ENCODE measurements around the gene RHBDF1.

RHBDF1 gene

GRCh38 chr16:78444-79150 is 6.2 kb upstream of the RHBDF1 start:
- no peak for DNase-seq (ENCODE audit: low read depth)
- in situ Hi-C loops (cut with HindIII; ENCODE audit: low sequenced_read_pairs): no loop called here
- peak overlapping the region; percentile 61 for H3K4me3 ChIP-seq (ENCODE audit: low read depth, low read length)
- TF ChIP-seq CTCF (IDR thresholded peaks at IDR 0.05; ENCODE audit: low read depth, low read length, missing control alignments): no peak

GRCh38 chr16:77807-78443 is 5.5 kb upstream of the RHBDF1 start, which contains the start of gene MPG:
TSS of gene MPG (plus strand) at chr16:78225. CDS start at chr16:78310, 85 bp downstream.
- H3K4me3 ChIP-seq (ENCODE audit: low read depth, low read length): peak within 1 kb of the TSS; percentile 61
- in situ Hi-C loops (cut with HindIII; ENCODE audit: low sequenced_read_pairs): no loop called here
- no peak for TF ChIP-seq CTCF (IDR thresholded peaks at IDR 0.05; ENCODE audit: low read depth, low read length, missing control alignments)
- DNase-seq (ENCODE audit: low read depth): no peak

- no peak for TF ChIP-seq CTCF (IDR thresholded peaks at IDR 0.05; ENCODE audit: low read depth, low read length, missing control alignments)
- H3K4me3 ChIP-seq (ENCODE audit: low read depth, low read length): peak overlapping the region; percentile 61
- no peak for DNase-seq (ENCODE audit: low read depth)
- in situ Hi-C loops (cut with HindIII; ENCODE audit: low sequenced_read_pairs): no loop called here
Measured at GRCh38 chr16:77273-77806, 4.9 kb upstream of the RHBDF1 start.

DNA sequence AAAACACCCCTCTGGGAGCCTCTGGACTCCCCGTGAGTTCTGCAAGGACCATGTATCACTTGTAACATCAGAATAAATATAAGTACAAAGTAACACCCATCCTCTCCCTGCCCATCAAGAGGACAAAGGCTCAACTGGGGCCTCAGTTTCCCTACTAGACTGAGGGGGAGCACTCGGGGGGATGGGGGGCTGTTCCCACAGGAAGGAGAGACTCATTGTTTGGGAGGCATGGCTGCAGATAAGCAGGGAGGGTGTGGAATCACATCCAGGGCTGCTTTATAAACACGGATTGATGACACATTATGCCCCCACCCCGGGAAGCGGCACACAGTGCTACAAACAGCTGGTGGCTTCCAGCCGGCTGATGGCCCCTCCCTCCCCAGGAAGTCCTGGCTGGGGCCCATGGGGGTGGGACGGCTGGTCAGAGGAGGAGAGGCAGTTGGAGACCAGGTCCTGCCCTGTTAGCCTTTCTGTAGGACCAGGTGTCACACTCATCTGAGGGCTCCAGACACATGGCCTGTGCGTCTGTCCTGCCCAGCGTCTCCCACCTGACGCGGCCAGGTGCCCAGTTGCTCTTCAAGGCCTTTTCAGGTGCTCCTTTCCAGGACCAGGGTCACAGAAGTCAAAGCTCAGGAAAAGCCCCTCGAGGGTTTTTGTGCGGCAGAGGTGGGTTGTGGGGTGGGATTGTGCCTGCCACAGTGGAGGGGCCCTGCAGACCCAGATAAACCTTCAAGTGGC is 4.3 kb upstream of the RHBDF1 start:
- DNase-seq (ENCODE audit: low read depth): no peak
- TF ChIP-seq CTCF (IDR thresholded peaks at IDR 0.05; ENCODE audit: low read depth, low read length, missing control alignments): no peak
- H3K4me3 ChIP-seq (ENCODE audit: low read depth, low read length): no peak overlapping the region
- in situ Hi-C loops (cut with HindIII; ENCODE audit: low sequenced_read_pairs): no loop called here

DNA sequence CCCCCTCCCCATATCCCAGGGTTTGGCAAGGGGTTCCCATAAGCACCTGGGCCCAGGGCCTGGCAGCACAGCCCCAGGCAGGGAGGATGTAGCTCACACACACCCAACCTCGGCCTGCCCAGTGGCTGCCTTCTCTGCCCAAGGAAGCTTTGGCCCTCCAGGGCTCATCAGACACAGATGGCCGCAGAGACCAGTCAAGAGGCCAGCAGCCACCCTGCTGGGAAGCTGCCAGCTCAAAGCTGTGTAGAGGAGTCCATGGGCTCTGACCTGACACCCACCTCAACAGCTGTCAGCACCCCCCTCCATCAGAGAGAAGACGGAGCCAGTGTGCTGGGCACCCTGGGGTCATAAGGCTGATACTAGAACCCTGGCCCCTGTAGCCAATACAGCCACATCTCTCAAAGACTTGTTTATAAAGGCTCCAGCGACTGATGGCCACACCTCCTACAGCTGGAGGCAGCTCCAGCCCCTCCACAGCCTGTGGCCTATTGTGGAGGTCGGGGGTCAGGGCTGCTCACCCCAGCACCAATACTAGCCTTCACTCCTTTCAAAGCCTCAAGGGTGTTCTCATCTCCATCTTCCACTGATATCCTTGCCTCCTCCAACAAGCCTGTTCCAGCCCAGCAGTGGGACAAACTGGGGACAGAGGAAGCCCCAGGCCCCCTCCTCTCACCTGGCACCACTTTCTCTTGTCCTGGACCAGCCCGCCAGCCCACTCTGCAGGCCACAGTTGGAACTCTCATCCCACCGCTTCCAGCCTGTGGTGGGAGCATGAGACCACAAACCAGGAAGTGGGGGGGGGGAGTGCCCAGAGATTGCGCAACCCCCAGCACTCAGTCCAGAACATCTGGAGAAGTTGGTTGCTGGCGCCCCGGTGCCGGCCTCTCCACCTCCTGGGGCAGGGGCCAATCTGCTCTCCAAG is 3.4 kb upstream of the RHBDF1 start:
- in situ Hi-C loops (cut with HindIII; ENCODE audit: low sequenced_read_pairs): no loop called here

More for the DNA sequence above, 3.4 kb upstream of the RHBDF1 start:
- peak; percentile 48 for TF ChIP-seq CTCF (IDR thresholded peaks at IDR 0.05; ENCODE audit: low read depth, low read length, missing control alignments)
- H3K4me3 ChIP-seq (ENCODE audit: low read depth, low read length): no peak overlapping the region
- DNase-seq (ENCODE audit: low read depth): peak; percentile 59
